ENCODE data around the gene FLOT1.
"Not testable (repeated sequence)": the region's sequence is repeated elsewhere in the genome, so short reads cannot be mapped to it uniquely, and the experiment has no call there.

DNA sequence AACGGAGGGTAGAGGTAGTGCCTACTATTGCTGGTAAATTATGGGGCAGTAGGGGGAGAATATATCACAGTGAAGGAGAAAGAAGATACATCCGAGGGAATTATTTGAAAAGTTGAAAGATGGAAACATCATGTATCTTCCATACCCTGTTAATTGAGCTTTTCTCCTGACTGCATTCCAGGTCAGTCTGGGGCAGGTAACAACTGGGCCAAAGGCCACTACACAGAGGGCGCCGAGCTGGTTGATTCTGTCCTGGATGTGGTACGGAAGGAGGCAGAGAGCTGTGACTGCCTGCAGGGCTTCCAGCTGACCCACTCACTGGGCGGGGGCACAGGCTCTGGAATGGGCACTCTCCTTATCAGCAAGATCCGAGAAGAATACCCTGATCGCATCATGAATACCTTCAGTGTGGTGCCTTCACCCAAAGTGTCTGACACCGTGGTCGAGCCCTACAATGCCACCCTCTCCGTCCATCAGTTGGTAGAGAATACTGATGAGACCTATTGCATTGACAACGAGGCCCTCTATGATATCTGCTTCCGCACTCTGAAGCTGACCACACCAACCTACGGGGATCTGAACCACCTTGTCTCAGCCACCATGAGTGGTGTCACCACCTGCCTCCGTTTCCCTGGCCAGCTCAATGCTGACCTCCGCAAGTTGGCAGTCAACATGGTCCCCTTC lies 19.2 kb downstream of the FLOT1 start:
- TF ChIP-seq, protein P1, sequence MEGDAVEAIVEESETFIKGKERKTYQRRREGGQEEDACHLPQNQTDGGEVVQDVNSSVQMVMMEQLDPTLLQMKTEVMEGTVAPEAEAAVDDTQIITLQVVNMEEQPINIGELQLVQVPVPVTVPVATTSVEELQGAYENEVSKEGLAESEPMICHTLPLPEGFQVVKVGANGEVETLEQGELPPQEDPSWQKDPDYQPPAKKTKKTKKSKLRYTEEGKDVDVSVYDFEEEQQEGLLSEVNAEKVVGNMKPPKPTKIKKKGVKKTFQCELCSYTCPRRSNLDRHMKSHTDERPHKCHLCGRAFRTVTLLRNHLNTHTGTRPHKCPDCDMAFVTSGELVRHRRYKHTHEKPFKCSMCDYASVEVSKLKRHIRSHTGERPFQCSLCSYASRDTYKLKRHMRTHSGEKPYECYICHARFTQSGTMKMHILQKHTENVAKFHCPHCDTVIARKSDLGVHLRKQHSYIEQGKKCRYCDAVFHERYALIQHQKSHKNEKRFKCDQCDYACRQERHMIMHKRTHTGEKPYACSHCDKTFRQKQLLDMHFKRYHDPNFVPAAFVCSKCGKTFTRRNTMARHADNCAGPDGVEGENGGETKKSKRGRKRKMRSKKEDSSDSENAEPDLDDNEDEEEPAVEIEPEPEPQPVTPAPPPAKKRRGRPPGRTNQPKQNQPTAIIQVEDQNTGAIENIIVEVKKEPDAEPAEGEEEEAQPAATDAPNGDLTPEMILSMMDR (IDR thresholded peaks at IDR 0.05; ENCODE audit: insufficient read depth, low read length, poor library complexity, severe bottlenecking), result not testable (repeated sequence)
- TF ChIP-seq EZH2phosphoT487 (conservative IDR thresholded peaks at IDR 0.05; ENCODE audit: low read length), result not testable (repeated sequence)

Data from SU-DHL-6 (cell line).